Measurements from ENCODE around the gene ADIG. TPM values are rescaled to one million over a fixed set of nuclear protein-coding genes. Genes with fewer than 3 reads are reported as not detected.

The ADIG gene
- polyA plus RNA-seq, 4 donors = not detected

- DNase-seq (ENCODE audit: low read depth in 4 of 4, low spot score in 2 of 4) = no peak
Measured at GRCh38 chr20:38600057-38600456, 19.1 kb downstream of the ADIG start.

GRCh38 chr20:38601216-38602184 lies 20.5 kb downstream of the ADIG start, which contains the start of gene ARHGAP40:
Gene ARHGAP40, plus strand, starts transcription at chr20:38601809.
- peak in 1 of 4 donors; percentile 14 for DNase-seq (ENCODE audit: low read depth in 4 of 4, low spot score in 2 of 4)

- no peak for DNase-seq (ENCODE audit: low read depth in 4 of 4, low spot score in 2 of 4)
Measured at GRCh38 chr20:38602185-38602581, 21.2 kb downstream of the ADIG start.

GRCh38 chr20:38603286-38603685 lies 22.3 kb downstream of the ADIG start:
- DNase-seq (ENCODE audit: low read depth in 4 of 4, low spot score in 2 of 4) = no peak

GRCh38 chr20:38604873-38605303 lies 23.9 kb downstream of the ADIG start:
- no peak for DNase-seq (ENCODE audit: low read depth in 4 of 4, low spot score in 2 of 4)

GRCh38 chr20:38607351-38607750 lies 26.4 kb downstream of the ADIG start:
- DNase-seq (ENCODE audit: low read depth in 4 of 4, low spot score in 2 of 4) = no peak

GRCh38 chr20:38608188-38608587 lies 27.2 kb downstream of the ADIG start:
- no peak for DNase-seq (ENCODE audit: low read depth in 4 of 4, low spot score in 2 of 4)

- DNase-seq (ENCODE audit: low read depth in 4 of 4, low spot score in 2 of 4) = no peak
Measured at GRCh38 chr20:38609815-38610214, 28.8 kb downstream of the ADIG start.

- DNase-seq (ENCODE audit: low read depth in 4 of 4, low spot score in 2 of 4) = no peak
Measured at GRCh38 chr20:38610521-38610920, 29.5 kb downstream of the ADIG start.

GRCh38 chr20:38612751-38613515 lies 31.9 kb downstream of the ADIG start:
- DNase-seq (ENCODE audit: low read depth in 4 of 4, low spot score in 2 of 4) = no peak

GRCh38 chr20:38615283-38615682 lies 34.3 kb downstream of the ADIG start:
- DNase-seq (ENCODE audit: low read depth in 4 of 4, low spot score in 2 of 4) = no peak

- DNase-seq (ENCODE audit: low read depth in 4 of 4, low spot score in 2 of 4) = no peak
Measured at GRCh38 chr20:38616457-38616856, 35.5 kb downstream of the ADIG start.

GRCh38 chr20:38617011-38617829 lies 36.2 kb downstream of the ADIG start:
- no peak for DNase-seq (ENCODE audit: low read depth in 4 of 4, low spot score in 2 of 4)

GRCh38 chr20:38617830-38618196 lies 36.8 kb downstream of the ADIG start:
- DNase-seq (ENCODE audit: low read depth in 4 of 4, low spot score in 2 of 4) = no peak

GRCh38 chr20:38620441-38620840 lies 39.4 kb downstream of the ADIG start:
- no peak for DNase-seq (ENCODE audit: low read depth in 4 of 4, low spot score in 2 of 4)

GRCh38 chr20:38623061-38623460 lies 42.1 kb downstream of the ADIG start:
- no peak for DNase-seq (ENCODE audit: low read depth in 4 of 4, low spot score in 2 of 4)

- no peak for DNase-seq (ENCODE audit: low read depth in 4 of 4, low spot score in 2 of 4)
Measured at GRCh38 chr20:38624084-38624483, 43.1 kb downstream of the ADIG start.

- no peak for DNase-seq (ENCODE audit: low read depth in 4 of 4, low spot score in 2 of 4)
Measured at GRCh38 chr20:38625896-38626295, 44.9 kb downstream of the ADIG start.

- DNase-seq (ENCODE audit: low read depth in 4 of 4, low spot score in 2 of 4) = no peak
Measured at GRCh38 chr20:38626921-38627659, 46.1 kb downstream of the ADIG start.

Measured in left renal cortex interstitium (tissue), 4 donors.